ENCODE data around the gene SAPCD1. TPM values are rescaled to one million over a fixed set of nuclear protein-coding genes. Genes with fewer than 3 reads are reported as not detected.
A peak's percentile ranks its signal among the peaks of the same experiment; 100 is the strongest.

The SAPCD1 gene
- total and polyA plus RNA-seq, 10 of the 15 experiments (the other 5 are each of a cell fraction or from before 2014, with no cell fraction given) = 1.6 to 13.0 (median 5.4) TPM

- no TSS peak for BruUV-seq (replicated peaks)
- H3K27me3 ChIP-seq (replicated peaks in 1 of 2; ENCODE audit: control insufficient read depth in 2 of 2, insufficient read depth in 2 of 2, low read length in 1 of 2) = no peaks in the 10 kb centered on the region; a peak in 1 of 4 replicates
- H3K4me1 ChIP-seq (ENCODE audit: control insufficient read depth, insufficient read depth, low read length) = peaks cover 24% of the 10 kb centered on the region
- H3K4me3 ChIP-seq = no peak overlapping the region
- intact Hi-C loops (cut with micrococcal nuclease; ENCODE audit: unreplicated experiment) (no loop called here), in situ Hi-C loops (cut with MboI) (no loop called here)
- no peak overlapping the region for H3K27ac ChIP-seq (ENCODE audit: control insufficient read depth, insufficient read depth)
- ChIA-PET RAD21 (ENCODE audit: unreplicated experiment) (interaction anchor here (0.8 kb wide), 1 partner anchor 44 kb away, joined by 5 read pairs; no protein-coding TSS in a partner anchor), CTCF (interaction anchor here (1.2 to 1.7 kb wide), 3 partner anchors 43 to 105 kb away, joined by 3 to 5 read pairs (median 4); partner anchors contain the start of gene HSPA1B), POLR2A (interaction anchor here (0.6 kb wide), 1 partner anchor 279 kb away, joined by 3 read pairs; no protein-coding TSS in a partner anchor), SMC1A (ENCODE audit: uncharacterized antibody, unreplicated experiment) (interaction anchor here (5.3 kb wide), 1 partner anchor 13 kb away, joined by 45 read pairs; the partner anchor contains the start of genes CLIC1 and MSH5)
- H2AFZ ChIP-seq (ENCODE audit: control insufficient read depth, low read depth, low read length) = no peak overlapping the region
- DNase-seq (ENCODE audit: low read depth, low spot score) (no peak), ATAC-seq (no peak), FAIRE-seq (no peak)
- peaks cover 0 to 2% of the 10 kb centered on the region in 2 experiments; a peak in 3 of 4 replicates for H3K36me3 ChIP-seq (ENCODE audit: control insufficient read depth in 2 of 2, insufficient read depth in 2 of 2, low read length in 1 of 2)
- H3K9me3 ChIP-seq (replicated peaks; ENCODE audit: control insufficient read depth, insufficient read depth, low read length) = no peaks in the 10 kb centered on the region
- TF ChIP-seq SUZ12 (IDR thresholded peaks at IDR 0.05; ENCODE audit: unreplicated experiment) = no peak
- TF ChIP-seq LARP7 (IDR thresholded peaks at IDR 0.05) = no peak
- H3K79me2 ChIP-seq (ENCODE audit: control insufficient read depth, insufficient read depth, low read length) = no peaks in the 10 kb centered on the region
- WGBS (ENCODE audit: insufficient coverage, insufficient replicate concordance, low lambda C conversion rate, missing lambda C conversion rate) = 87% methylated on average over 12 of the region's 12 CpGs
- H3K9ac ChIP-seq (ENCODE audit: control insufficient read depth, insufficient read depth, low read length) = no peak overlapping the region
- no peak overlapping the region for H3K4me2 ChIP-seq (ENCODE audit: control insufficient read depth, insufficient read depth)
- no peaks in the 10 kb centered on the region for H4K20me1 ChIP-seq (ENCODE audit: control insufficient read depth, insufficient read depth)
Measured at GRCh38 chr6:31725502-31726350, 36.7 kb upstream of the SAPCD1 start.

DNA sequence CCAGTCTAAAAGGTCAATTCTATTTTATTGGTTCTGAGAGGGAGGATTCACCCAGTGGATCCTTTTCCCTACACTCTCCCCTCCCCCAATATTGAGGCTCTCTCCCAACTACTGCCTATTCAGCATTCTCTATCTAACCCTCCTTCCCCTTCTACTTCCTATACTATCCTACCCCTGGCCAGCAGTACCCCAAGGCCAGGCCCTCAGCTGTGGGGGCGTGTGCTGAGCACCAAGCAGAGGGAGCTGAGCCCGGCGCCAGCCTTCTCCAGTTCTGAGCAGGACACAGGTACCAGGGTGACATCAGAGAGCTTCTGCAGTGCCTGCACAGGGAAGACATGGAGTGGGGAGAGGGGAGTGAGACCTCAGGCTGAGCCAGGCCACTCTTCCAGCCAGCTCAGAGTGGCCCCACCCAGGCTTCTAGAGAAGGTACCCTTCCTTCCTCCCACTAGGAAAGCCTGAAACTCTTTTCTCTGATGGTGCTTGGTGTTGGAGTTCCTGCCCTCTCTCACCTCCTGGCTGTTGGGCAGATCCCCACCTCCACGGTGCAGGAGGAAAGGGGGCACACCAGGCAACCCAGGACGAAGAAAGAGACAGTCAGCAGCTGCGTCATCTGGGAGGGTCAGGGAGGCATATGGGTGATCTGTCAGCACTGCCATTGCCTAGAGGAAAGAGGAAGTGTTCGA, 35.3 kb upstream of the SAPCD1 start:
- H3K9me3 ChIP-seq (replicated peaks; ENCODE audit: control insufficient read depth, insufficient read depth, low read length) = no peaks in the 10 kb centered on the region
- H2AFZ ChIP-seq (ENCODE audit: control insufficient read depth, low read depth, low read length) = peak overlapping the region; percentile 86
- intact Hi-C loops (cut with micrococcal nuclease; ENCODE audit: unreplicated experiment) (no loop called here), in situ Hi-C loops (cut with MboI) (no loop called here)
- H3K79me2 ChIP-seq (ENCODE audit: control insufficient read depth, insufficient read depth, low read length) = no peaks in the 10 kb centered on the region
- WGBS (ENCODE audit: insufficient coverage, insufficient replicate concordance, low lambda C conversion rate, missing lambda C conversion rate) = 44% methylated on average over 7 of the region's 7 CpGs
- POLR2A ChIA-PET = interaction anchor here (1.0 to 1.6 kb wide), 5 partner anchors 9 to 104 kb away, joined by 3 to 6 read pairs (median 5); partner anchors contain the start of genes ABHD16A and CLIC1
- CTCF ChIA-PET = interaction anchor here (0.6 to 15.8 kb wide), 5 partner anchors 8 to 132 kb away, joined by 3 to 208 read pairs (median 4); partner anchors contain the start of gene MSH5
- no peaks in the 10 kb centered on the region for H3K27me3 ChIP-seq (replicated peaks in 1 of 2; ENCODE audit: control insufficient read depth in 2 of 2, insufficient read depth in 2 of 2, low read length in 1 of 2)
- no peak overlapping the region for H3K4me3 ChIP-seq
- no peaks in the 10 kb centered on the region for H4K20me1 ChIP-seq (ENCODE audit: control insufficient read depth, insufficient read depth)
- no TSS peak for BruUV-seq (replicated peaks)
- H3K4me2 ChIP-seq (ENCODE audit: control insufficient read depth, insufficient read depth) = peak overlapping the region; percentile 41; the same call in 1 of the 2 replicates
- ATAC-seq = peak; percentile 44
- peaks cover 0 to 7% of the 10 kb centered on the region in 2 experiments; a peak in 3 of 4 replicates for H3K36me3 ChIP-seq (ENCODE audit: control insufficient read depth in 2 of 2, insufficient read depth in 2 of 2, low read length in 1 of 2)
- peak; percentile 99 for FAIRE-seq
- SMC1A ChIA-PET (ENCODE audit: uncharacterized antibody, unreplicated experiment) = interaction anchor here (1.7 to 5.3 kb wide), 3 partner anchors 12 to 103 kb away, joined by 6 to 45 read pairs (median 7); partner anchors contain the start of genes CLIC1 and MSH5
- peaks cover 24% of the 10 kb centered on the region for H3K4me1 ChIP-seq (ENCODE audit: control insufficient read depth, insufficient read depth, low read length)
- H3K27ac ChIP-seq (ENCODE audit: control insufficient read depth, insufficient read depth) = peak overlapping the region; percentile 60
- RAD21 ChIA-PET (ENCODE audit: unreplicated experiment) = interaction anchor here (1.4 kb wide), 2 partner anchors 11 to 103 kb away, joined by 5 to 11 read pairs; no protein-coding TSS in a partner anchor
- H3K9ac ChIP-seq (ENCODE audit: control insufficient read depth, insufficient read depth, low read length) = 0 out of 2 replicates have a peak overlapping the region, but pooled peaks have one; percentile 15
- no peak for DNase-seq (ENCODE audit: low read depth, low spot score)
- TF ChIP-seq YY1 (IDR thresholded peaks at IDR 0.05; ENCODE audit: low read depth, low read length) (0 out of 2 replicates have a peak, but pooled peaks have one; percentile 51), IKZF1 (conservative IDR thresholded peaks at IDR 0.05) (peak; percentile 19; the same call in 1 of the 2 replicates), SPI1 (IDR thresholded peaks at IDR 0.05; ENCODE audit: borderline replicate concordance, insufficient read depth, low read depth, low read length) (peak; percentile 98), POLR2A (IDR thresholded peaks at IDR 0.05; ENCODE audit: low read depth, low read length) (peak; percentile 61), CREB1 (IDR thresholded peaks at IDR 0.05; ENCODE audit: low read depth) (peak; percentile 71), RCOR1 (conservative IDR thresholded peaks at IDR 0.05; ENCODE audit: low read depth, low read length) (no peak), KDM1A (IDR thresholded peaks at IDR 0.05; ENCODE audit: borderline replicate concordance) (no peak), CREM (IDR thresholded peaks at IDR 0.05; ENCODE audit: low read depth) (peak; percentile 64; the same call in 1 of the 2 replicates), TCF3 (IDR thresholded peaks at IDR 0.05; ENCODE audit: borderline replicate concordance, insufficient read depth, low read depth, low read length) (0 out of 2 replicates have a peak, but pooled peaks have one; percentile 82)
- TF ChIP-seq, protein P1, sequence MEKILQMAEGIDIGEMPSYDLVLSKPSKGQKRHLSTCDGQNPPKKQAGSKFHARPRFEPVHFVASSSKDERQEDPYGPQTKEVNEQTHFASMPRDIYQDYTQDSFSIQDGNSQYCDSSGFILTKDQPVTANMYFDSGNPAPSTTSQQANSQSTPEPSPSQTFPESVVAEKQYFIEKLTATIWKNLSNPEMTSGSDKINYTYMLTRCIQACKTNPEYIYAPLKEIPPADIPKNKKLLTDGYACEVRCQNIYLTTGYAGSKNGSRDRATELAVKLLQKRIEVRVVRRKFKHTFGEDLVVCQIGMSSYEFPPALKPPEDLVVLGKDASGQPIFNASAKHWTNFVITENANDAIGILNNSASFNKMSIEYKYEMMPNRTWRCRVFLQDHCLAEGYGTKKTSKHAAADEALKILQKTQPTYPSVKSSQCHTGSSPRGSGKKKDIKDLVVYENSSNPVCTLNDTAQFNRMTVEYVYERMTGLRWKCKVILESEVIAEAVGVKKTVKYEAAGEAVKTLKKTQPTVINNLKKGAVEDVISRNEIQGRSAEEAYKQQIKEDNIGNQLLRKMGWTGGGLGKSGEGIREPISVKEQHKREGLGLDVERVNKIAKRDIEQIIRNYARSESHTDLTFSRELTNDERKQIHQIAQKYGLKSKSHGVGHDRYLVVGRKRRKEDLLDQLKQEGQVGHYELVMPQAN (conservative IDR thresholded peaks at IDR 0.05) = no peak

Data from GM12878 (cell line).